ENCODE results near the gene MARCHF2.

Gene MARCHF2

DNA sequence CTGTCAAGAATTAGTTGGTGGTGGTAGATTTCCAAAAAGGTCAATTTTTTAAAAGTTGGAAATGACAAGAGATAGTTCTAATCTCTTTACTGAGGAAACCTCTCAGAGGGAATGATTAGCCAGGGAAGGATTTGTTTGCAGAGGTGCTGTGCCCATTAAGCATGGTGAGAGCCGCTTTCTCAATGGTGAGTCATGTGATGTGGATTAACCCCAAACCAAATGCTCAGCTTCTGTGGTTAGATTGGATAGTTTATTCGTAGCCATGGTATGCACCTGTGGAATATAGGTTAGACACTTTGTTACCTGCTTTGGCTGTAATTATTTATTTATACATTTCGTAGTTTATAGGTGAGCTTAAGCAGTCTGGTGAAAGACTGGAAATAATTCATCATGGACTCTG lies 38.8 kb downstream of the MARCHF2 start:
- CTCF ChIA-PET, result no interaction called here

DNA sequence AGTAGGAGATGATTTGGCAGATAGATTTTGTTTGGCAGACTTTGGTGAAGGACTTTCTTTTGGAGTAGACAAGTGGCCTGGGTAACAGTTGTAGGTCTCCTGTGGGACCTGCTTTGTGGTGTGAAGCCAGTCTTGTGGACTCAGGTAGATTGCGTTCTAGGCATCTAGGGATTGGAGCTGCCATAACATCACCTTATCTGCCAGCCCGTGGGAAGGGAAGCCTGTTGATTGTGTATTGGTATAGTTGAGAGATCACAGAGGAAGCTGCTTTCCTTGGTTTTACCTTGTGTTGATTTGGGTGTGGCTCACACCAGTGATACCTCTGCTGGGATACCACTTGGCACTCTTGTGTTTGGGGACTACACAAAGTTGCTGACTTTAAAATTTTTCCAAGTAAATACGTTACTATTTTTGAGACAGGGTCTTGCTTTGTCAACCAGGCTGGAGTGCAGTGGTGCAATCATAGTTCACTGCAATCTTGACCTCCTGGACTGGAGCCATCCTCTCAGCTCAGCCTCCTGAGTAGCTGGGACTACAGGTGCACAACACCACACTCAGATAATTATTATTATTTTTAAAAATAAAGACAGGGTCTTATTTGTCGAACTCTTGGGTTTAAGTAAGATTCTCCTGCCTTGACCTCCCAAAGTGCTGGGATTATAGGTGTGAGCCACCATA lies 39.5 kb downstream of the MARCHF2 start:
- no peak for DNase-seq (ENCODE audit: extremely low spot score)
- TF ChIP-seq BHLHE40 (IDR thresholded peaks at IDR 0.05; ENCODE audit: borderline replicate concordance), result no peak
- TF ChIP-seq FOXK2 (IDR thresholded peaks at IDR 0.05), result no peak
- TF ChIP-seq ZNF384 (IDR thresholded peaks at IDR 0.05), result no peak
- TF ChIP-seq CTBP1 (IDR thresholded peaks at IDR 0.05; ENCODE audit: borderline replicate concordance), result no peak
- TF ChIP-seq, protein P1, sequence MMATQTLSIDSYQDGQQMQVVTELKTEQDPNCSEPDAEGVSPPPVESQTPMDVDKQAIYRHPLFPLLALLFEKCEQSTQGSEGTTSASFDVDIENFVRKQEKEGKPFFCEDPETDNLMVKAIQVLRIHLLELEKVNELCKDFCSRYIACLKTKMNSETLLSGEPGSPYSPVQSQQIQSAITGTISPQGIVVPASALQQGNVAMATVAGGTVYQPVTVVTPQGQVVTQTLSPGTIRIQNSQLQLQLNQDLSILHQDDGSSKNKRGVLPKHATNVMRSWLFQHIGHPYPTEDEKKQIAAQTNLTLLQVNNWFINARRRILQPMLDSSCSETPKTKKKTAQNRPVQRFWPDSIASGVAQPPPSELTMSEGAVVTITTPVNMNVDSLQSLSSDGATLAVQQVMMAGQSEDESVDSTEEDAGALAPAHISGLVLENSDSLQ (IDR thresholded peaks at IDR 0.05), result no peak
- TF ChIP-seq TARDBP (IDR thresholded peaks at IDR 0.05), result no peak
- TF ChIP-seq SP1 (IDR thresholded peaks at IDR 0.05), result no peak
- no peak for TF ChIP-seq SUZ12 (IDR thresholded peaks at IDR 0.05)
- no peak for TF ChIP-seq NFRKB (IDR thresholded peaks at IDR 0.05)
- no peak for TF ChIP-seq ELF4 (IDR thresholded peaks at IDR 0.05)
- no peak for TF ChIP-seq FOXM1 (IDR thresholded peaks at IDR 0.05; ENCODE audit: borderline replicate concordance)
- TF ChIP-seq LEF1 (IDR thresholded peaks at IDR 0.05; ENCODE audit: borderline replicate concordance), result no peak
- TF ChIP-seq FOXA1 (IDR thresholded peaks at IDR 0.05), result no peak
- TF ChIP-seq ARNT (IDR thresholded peaks at IDR 0.05), result no peak
- TF ChIP-seq HDGF (IDR thresholded peaks at IDR 0.05; ENCODE audit: borderline replicate concordance), result no peak
- TF ChIP-seq L3MBTL2 (conservative IDR thresholded peaks at IDR 0.05), result no peak
- POLR2A ChIA-PET, result interaction anchor here (1.1 to 2.4 kb wide), 5 partner anchors 7 to 61 kb away, joined by 3 to 13 read pairs (median 3); partner anchors contain the start of genes HNRNPM, MARCHF2 and ZNF414
- CTCF ChIA-PET, result no interaction called here

More for the DNA sequence above, 38.8 kb downstream of the MARCHF2 start:
- no peak for DNase-seq (ENCODE audit: extremely low spot score)
- POLR2A ChIA-PET, result interaction anchor here (1.1 to 2.4 kb wide), 3 partner anchors 10 to 62 kb away, joined by 3 to 13 read pairs (median 6); partner anchors contain the start of genes MARCHF2 and ZNF414
- TF ChIP-seq TARDBP (IDR thresholded peaks at IDR 0.05), result no peak

DNA sequence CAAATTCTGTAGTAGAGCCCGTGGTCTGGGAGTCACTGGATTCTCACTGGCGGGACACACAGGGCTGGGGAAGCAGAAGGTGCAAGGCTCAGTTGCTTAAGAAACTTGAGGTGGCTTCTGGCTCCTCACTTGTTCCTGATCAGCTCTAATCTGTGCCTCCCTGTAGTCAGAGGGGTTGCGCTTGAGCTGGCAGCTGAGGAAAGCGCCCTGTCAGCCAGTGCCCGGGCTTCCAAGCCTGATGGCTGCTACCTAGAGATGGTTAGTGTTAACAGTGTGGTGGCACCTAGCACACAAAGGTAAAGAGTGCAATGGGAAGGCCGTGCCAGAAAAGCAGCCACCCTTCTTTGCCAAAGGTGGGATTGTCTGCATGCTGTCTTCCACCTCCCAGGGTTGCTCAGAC lies 40.5 kb downstream of the MARCHF2 start:
- CTCF ChIA-PET, result no interaction called here
- no peak for DNase-seq (ENCODE audit: extremely low spot score)
- TF ChIP-seq FOXM1 (IDR thresholded peaks at IDR 0.05; ENCODE audit: borderline replicate concordance) (no peak), ELF4 (IDR thresholded peaks at IDR 0.05) (no peak), L3MBTL2 (conservative IDR thresholded peaks at IDR 0.05) (no peak), TARDBP (IDR thresholded peaks at IDR 0.05) (no peak), NFRKB (IDR thresholded peaks at IDR 0.05) (no peak)
- TF ChIP-seq, protein P1 (IDR thresholded peaks at IDR 0.05), result no peak
- POLR2A ChIA-PET, result interaction anchor here (1.2 to 2.4 kb wide), 3 partner anchors 9 to 60 kb away, joined by 3 to 13 read pairs (median 3); partner anchors contain the start of genes HNRNPM and ZNF414

DNA sequence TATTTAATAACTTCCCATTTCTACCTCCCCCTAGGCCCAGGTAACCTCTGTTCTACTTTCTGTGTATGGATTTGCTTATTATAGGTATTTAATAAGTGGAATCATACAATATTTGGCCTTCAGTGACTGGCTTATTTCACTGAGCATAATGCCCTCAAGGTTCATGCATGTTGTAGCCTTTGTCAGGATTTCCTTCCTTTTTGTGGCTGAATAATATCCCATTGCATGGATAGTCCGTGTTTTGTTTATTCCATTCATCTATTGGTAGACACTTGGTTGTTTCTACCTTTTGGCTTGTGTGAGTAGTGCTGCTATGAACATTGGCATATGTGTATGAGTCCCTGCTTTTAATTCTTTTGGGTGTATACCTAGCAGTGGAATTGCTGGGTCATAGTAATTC lies 41.1 kb downstream of the MARCHF2 start:
- POLR2A ChIA-PET, result interaction anchor here (1.6 to 2.4 kb wide), 2 partner anchors 9 to 60 kb away, joined by 3 to 13 read pairs; partner anchors contain the start of genes HNRNPM and ZNF414
- TF ChIP-seq FOXM1 (IDR thresholded peaks at IDR 0.05; ENCODE audit: borderline replicate concordance) (no peak), LEF1 (IDR thresholded peaks at IDR 0.05; ENCODE audit: borderline replicate concordance) (no peak)
- DNase-seq (ENCODE audit: extremely low spot score), result no peak
- CTCF ChIA-PET, result interaction anchor here (0.5 kb wide), 1 partner anchor 104 kb away, joined by 3 read pairs; no protein-coding TSS in a partner anchor

DNA sequence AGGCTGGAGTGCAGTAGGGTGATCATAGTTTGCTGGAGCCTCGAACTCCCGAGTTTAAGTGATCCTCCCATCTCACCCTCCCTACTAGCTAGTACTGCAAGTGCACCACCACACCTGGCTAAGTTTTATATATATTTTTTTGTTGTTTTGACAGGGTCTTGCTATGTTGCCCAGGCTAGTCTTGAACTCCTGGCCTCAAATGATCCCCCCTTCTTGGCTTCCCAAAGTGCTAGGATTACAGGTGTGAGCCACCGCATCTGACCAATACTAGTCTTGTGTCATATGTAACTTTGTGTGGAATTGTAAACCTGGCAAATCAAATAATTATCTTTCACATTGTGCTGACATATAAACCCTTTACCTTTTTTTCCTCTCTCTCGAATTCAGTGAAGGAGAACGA lies 41.9 kb downstream of the MARCHF2 start:
- no peak for DNase-seq (ENCODE audit: extremely low spot score)
- ChIA-PET POLR2A (no interaction called here), CTCF (no interaction called here)
- no peak for TF ChIP-seq L3MBTL2 (conservative IDR thresholded peaks at IDR 0.05)
- TF ChIP-seq FOXK2 (IDR thresholded peaks at IDR 0.05), result no peak

DNA sequence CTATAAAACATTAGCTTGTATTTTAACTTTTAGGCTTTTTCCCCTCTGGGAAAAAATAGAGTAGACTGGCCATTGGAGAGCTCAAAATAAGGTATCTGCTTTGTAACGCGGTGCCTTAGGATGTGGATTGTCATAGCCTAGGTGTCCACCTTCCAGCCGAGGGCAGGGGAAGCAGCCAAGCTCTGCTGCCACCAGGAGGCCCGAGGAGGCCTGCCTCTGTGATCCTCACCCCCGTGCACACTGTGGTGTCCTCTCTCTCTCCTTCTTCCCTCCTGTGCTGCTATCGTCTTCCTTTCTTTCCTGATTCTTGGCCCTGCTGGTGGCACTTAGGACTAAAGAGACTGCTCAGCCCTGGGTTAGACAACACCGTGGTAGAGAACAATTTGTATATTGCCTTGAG lies 43.0 kb downstream of the MARCHF2 start:
- ChIA-PET CTCF (interaction anchor here (0.6 kb wide), 1 partner anchor 19 kb away, joined by 3 read pairs; no protein-coding TSS in a partner anchor), POLR2A (interaction anchor here (0.7 kb wide), 1 partner anchor 57 kb away, joined by 3 read pairs; the partner anchor contains the start of gene ZNF414)
- no peak for TF ChIP-seq L3MBTL2 (conservative IDR thresholded peaks at IDR 0.05)
- TF ChIP-seq BHLHE40 (IDR thresholded peaks at IDR 0.05; ENCODE audit: borderline replicate concordance), result no peak
- TF ChIP-seq LEF1 (IDR thresholded peaks at IDR 0.05; ENCODE audit: borderline replicate concordance), result no peak
- no peak for TF ChIP-seq SP1 (IDR thresholded peaks at IDR 0.05)
- no peak for TF ChIP-seq ELF4 (IDR thresholded peaks at IDR 0.05)
- TF ChIP-seq HDGF (IDR thresholded peaks at IDR 0.05; ENCODE audit: borderline replicate concordance), result no peak
- TF ChIP-seq TARDBP (IDR thresholded peaks at IDR 0.05), result no peak
- TF ChIP-seq CTBP1 (IDR thresholded peaks at IDR 0.05; ENCODE audit: borderline replicate concordance), result no peak
- TF ChIP-seq SUZ12 (IDR thresholded peaks at IDR 0.05), result no peak
- TF ChIP-seq NFRKB (IDR thresholded peaks at IDR 0.05), result no peak
- DNase-seq (ENCODE audit: extremely low spot score), result peak; percentile 37

DNA sequence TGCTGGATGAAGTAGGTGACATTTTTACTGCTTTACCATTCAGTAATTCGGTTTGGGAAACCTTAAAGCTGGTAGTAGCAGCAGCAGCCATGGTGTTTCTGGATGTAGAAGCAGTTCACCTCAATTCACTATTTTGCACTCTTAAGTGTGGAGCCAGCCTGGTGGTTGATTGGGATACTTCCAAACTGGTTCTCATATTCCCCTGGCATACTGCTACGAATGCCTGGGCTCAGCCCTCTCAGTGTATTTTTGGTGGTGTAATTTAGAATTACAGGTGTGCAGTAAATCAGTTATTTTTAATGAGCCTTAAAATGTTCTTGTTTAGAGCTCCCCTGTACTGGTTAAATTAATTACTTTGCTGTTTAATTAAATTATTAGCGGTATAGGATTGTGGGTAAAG lies 44.1 kb downstream of the MARCHF2 start:
- CTCF ChIA-PET, result interaction anchor here (1.6 kb wide), 1 partner anchor 44 kb away, joined by 5 read pairs; the partner anchor contains the start of gene MARCHF2
- TF ChIP-seq FOXA1 (IDR thresholded peaks at IDR 0.05) (no peak), ARNT (IDR thresholded peaks at IDR 0.05) (no peak), LEF1 (IDR thresholded peaks at IDR 0.05; ENCODE audit: borderline replicate concordance) (no peak), FOXM1 (IDR thresholded peaks at IDR 0.05; ENCODE audit: borderline replicate concordance) (no peak), TARDBP (IDR thresholded peaks at IDR 0.05) (no peak), CTBP1 (IDR thresholded peaks at IDR 0.05; ENCODE audit: borderline replicate concordance) (no peak), ELF4 (IDR thresholded peaks at IDR 0.05) (no peak), BHLHE40 (IDR thresholded peaks at IDR 0.05; ENCODE audit: borderline replicate concordance) (no peak), ZNF384 (IDR thresholded peaks at IDR 0.05) (no peak)
- POLR2A ChIA-PET, result interaction anchor here (1.5 to 1.6 kb wide), 2 partner anchors 8 to 57 kb away, joined by 4 to 5 read pairs; partner anchors contain the start of gene ZNF414
- DNase-seq (ENCODE audit: extremely low spot score), result no peak
